ENCODE results near the gene EID1. TPM values are rescaled to one million over a fixed set of nuclear protein-coding genes. Genes with fewer than 3 reads are reported as not detected.

EID1 gene
- total and polyA plus RNA-seq, 9 of the 15 experiments (the other 6 are each of a cell fraction or from before 2014, with no cell fraction given), result 46.5 to 211 (median 143) TPM

- Histone ChIP-seq H3K9me3 (replicated peaks; ENCODE audit: control insufficient read depth, insufficient read depth, low read depth, low read length) (no peaks in the 10 kb centered on the region), H4K20me1 (replicated peaks; ENCODE audit: control insufficient read depth, insufficient read depth, low read length) (no peaks in the 10 kb centered on the region), H3K27me3 (ENCODE audit: control insufficient read depth in 2 of 2, insufficient read depth in 2 of 2, low read length in 2 of 2) (no peaks in the 10 kb centered on the region), H3K4me2 (ENCODE audit: insufficient read depth, low read length) (no peak overlapping the region), H3K9ac (ENCODE audit: insufficient read depth in 1 of 2, low read depth in 2 of 2, low read length in 2 of 2) (no peak overlapping the region), H3K79me2 (ENCODE audit: control insufficient read depth, insufficient read depth, low read length) (no peaks in the 10 kb centered on the region), H3K27ac (ENCODE audit: extremely low read depth, low read depth, low read length) (no peak overlapping the region), H3K4me3 (no peak overlapping the region), H3K4me1 (replicated peaks in 1 of 2; ENCODE audit: control insufficient read depth in 2 of 2, insufficient read depth in 2 of 2, low read length in 2 of 2) (peaks cover 0 to 14% of the 10 kb centered on the region in 2 experiments; a peak in 2 of 5 replicates), H3K9me1 (ENCODE audit: control insufficient read depth, insufficient read depth, low read length) (no peaks in the 10 kb centered on the region), H2AFZ (ENCODE audit: low read depth, low read length) (no peak overlapping the region), H3K36me3 (ENCODE audit: control insufficient read depth, insufficient read depth, low read length) (no peaks in the 10 kb centered on the region)
- no peak for DNase-seq (ENCODE audit: extremely low read depth in 1 of 4, low spot score in 3 of 4)
- ChIA-PET POLR2A (interaction anchor here (1.5 kb wide), 1 partner anchor 10 kb away, joined by 3 read pairs; no protein-coding TSS in a partner anchor), CTCF (ENCODE audit: low intra/inter-chr PET ratio) (no interaction called here)
- 64% methylated on average over 2 of the region's 2 CpGs for WGBS (ENCODE audit: insufficient coverage, low coverage, missing lambda C conversion rate)
- no peak for FAIRE-seq
- no peak for ATAC-seq
- TF ChIP-seq ZNF398 (CRISPR knock-in tag; IDR thresholded peaks at IDR 0.05) (no peak), ZBTB1 (CRISPR knock-in tag; IDR thresholded peaks at IDR 0.05; ENCODE audit: borderline replicate concordance, low read depth) (no peak), POLR2AphosphoS2 (IDR thresholded peaks at IDR 0.05; ENCODE audit: low read length) (no peak), PATZ1 (CRISPR knock-in tag; IDR thresholded peaks at IDR 0.05; ENCODE audit: borderline replicate concordance) (no peak), NRF1 (conservative IDR thresholded peaks at IDR 0.05 in 1 of 2, IDR thresholded peaks at IDR 0.05 in 1 of 2) (no peak), TAF7 (tag; IDR thresholded peaks at IDR 0.05) (no peak), ADNP (tag; IDR thresholded peaks at IDR 0.05) (no peak), HLTF (IDR thresholded peaks at IDR 0.05) (no peak), CBFA2T3 (IDR thresholded peaks at IDR 0.05) (no peak)
- in situ Hi-C loops (cut with MboI) (loop anchor here (10.0 kb wide), 1 partner anchor 1294 kb away; no protein-coding TSS in a partner anchor), intact Hi-C loops (cut with micrococcal nuclease) (no loop called here)
- no TSS peak for BruUV-seq (replicated peaks)
These were observed 27.3 kb upstream of the EID1 start for GRCh38 chr15:48850648-48851047.
